ENCODE results near the gene ISCA2.

The ISCA2 gene

DNA sequence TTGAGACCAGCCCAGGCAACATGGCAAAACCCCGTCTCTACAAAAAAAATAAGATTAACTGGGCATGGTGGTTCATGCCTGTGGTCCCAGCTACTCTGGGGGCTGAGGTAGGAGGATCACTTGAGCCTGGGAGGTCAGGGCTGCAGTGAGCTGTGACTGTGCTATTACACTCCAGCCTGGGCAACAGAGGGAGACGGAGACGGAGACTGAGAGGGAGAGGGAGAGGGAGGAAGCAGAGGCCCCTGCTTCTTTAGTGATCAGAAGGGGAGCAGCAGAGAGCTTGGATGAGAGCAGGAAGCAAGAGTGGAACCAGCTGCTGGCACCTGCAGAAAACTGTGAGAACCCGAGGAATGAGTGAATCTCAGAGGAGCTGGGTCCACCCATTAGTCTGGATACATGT, 45.9 kb downstream of the ISCA2 start:
- H3K4me3 ChIP-seq (ENCODE audit: low read depth, low read length): no peak overlapping the region
- TF ChIP-seq, protein P1, sequence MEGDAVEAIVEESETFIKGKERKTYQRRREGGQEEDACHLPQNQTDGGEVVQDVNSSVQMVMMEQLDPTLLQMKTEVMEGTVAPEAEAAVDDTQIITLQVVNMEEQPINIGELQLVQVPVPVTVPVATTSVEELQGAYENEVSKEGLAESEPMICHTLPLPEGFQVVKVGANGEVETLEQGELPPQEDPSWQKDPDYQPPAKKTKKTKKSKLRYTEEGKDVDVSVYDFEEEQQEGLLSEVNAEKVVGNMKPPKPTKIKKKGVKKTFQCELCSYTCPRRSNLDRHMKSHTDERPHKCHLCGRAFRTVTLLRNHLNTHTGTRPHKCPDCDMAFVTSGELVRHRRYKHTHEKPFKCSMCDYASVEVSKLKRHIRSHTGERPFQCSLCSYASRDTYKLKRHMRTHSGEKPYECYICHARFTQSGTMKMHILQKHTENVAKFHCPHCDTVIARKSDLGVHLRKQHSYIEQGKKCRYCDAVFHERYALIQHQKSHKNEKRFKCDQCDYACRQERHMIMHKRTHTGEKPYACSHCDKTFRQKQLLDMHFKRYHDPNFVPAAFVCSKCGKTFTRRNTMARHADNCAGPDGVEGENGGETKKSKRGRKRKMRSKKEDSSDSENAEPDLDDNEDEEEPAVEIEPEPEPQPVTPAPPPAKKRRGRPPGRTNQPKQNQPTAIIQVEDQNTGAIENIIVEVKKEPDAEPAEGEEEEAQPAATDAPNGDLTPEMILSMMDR (IDR thresholded peaks at IDR 0.05; ENCODE audit: low read depth, low read length): no peak

GRCh38 chr14:74541225-74541624, 47.7 kb downstream of the ISCA2 start:
- H3K4me3 ChIP-seq (ENCODE audit: low read depth, low read length): no peak overlapping the region
- TF ChIP-seq, protein P1 (IDR thresholded peaks at IDR 0.05; ENCODE audit: low read depth, low read length): no peak

- H3K4me3 ChIP-seq (ENCODE audit: low read depth, low read length): no peak overlapping the region
- TF ChIP-seq, protein P1 (IDR thresholded peaks at IDR 0.05; ENCODE audit: low read depth, low read length): no peak
Observed at GRCh38 chr14:74542056-74542685, 48.6 kb downstream of the ISCA2 start.

DNA sequence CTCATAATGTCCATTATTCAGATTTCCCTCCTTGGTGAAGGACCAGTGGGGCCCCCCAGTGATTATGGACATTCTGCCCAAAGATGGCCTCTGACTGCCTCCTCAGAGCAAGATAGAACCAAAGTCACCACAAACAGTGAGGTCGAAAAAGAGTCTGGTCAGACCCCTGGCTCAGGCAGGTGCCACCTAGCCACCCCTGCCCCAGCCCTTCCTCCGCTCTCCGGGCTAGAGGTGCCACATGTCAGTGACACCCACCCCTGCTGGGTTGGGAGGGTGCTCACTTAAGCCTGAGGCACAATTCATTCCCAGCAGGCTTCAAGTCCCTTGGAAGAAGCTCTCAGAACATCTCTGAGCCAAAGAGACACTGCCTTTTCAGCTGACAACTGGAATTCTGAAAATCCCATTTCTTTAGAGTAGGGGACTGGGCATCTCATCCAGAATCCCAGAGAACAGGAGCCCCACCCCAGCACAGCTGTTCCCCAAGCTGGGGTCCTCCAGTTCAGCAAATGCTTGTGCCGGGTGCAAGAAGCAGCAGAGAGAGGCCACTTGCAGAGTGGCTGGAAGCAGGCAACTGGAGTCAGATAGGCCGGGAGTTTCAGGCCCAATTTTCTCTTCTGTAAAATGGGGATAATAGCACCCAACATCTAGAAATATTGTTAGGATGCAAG, 50.3 kb downstream of the ISCA2 start:
- H3K4me3 ChIP-seq (ENCODE audit: low read depth, low read length): no peak overlapping the region
- TF ChIP-seq, protein P1 (IDR thresholded peaks at IDR 0.05; ENCODE audit: low read depth, low read length): no peak

DNA sequence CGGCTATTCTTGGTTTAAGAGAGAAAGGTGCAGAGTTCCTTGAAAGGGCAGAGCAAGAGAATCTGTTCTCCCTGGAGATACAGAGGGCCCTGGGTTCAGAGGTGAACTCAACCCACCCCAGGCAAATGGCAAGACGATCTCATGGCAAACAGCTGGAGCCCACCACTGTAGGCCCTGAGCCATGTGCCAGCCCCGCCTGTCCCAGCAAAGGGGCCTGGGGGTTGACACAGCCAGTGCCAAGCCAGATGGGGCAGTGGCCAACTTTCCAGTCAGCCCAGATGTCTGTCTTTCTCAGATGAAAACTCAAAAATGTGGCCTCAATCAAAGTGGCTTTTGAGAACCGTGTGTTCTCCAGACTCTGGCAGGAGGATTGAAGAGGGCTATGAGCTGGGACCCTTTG, 51.8 kb downstream of the ISCA2 start:
- TF ChIP-seq, protein P1 (IDR thresholded peaks at IDR 0.05; ENCODE audit: low read depth, low read length): no peak
- H3K4me3 ChIP-seq (ENCODE audit: low read depth, low read length): no peak overlapping the region

- no peak overlapping the region for H3K4me3 ChIP-seq (ENCODE audit: low read depth, low read length)
- TF ChIP-seq, protein P1 (IDR thresholded peaks at IDR 0.05; ENCODE audit: low read depth, low read length): no peak
Observed at GRCh38 chr14:74546416-74546815, 52.9 kb downstream of the ISCA2 start.
